ENCODE data around the gene SMIM9.
A peak's percentile ranks its signal among the peaks of the same experiment; 100 is the strongest.

Gene SMIM9

GRCh38 chrX:154805696-154806091 is 28.8 kb downstream of the SMIM9 start:
- no peaks in the 10 kb centered on the region for H3K9me3 ChIP-seq
- H3K4me3 ChIP-seq (ENCODE audit: low read depth, low read length): peak overlapping the region; percentile 73
- TF ChIP-seq, protein P1, sequence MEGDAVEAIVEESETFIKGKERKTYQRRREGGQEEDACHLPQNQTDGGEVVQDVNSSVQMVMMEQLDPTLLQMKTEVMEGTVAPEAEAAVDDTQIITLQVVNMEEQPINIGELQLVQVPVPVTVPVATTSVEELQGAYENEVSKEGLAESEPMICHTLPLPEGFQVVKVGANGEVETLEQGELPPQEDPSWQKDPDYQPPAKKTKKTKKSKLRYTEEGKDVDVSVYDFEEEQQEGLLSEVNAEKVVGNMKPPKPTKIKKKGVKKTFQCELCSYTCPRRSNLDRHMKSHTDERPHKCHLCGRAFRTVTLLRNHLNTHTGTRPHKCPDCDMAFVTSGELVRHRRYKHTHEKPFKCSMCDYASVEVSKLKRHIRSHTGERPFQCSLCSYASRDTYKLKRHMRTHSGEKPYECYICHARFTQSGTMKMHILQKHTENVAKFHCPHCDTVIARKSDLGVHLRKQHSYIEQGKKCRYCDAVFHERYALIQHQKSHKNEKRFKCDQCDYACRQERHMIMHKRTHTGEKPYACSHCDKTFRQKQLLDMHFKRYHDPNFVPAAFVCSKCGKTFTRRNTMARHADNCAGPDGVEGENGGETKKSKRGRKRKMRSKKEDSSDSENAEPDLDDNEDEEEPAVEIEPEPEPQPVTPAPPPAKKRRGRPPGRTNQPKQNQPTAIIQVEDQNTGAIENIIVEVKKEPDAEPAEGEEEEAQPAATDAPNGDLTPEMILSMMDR (IDR thresholded peaks at IDR 0.05; ENCODE audit: low read depth, low read length): no peak
- H3K36me3 ChIP-seq: no peaks in the 10 kb centered on the region
- H3K27me3 ChIP-seq: no peaks in the 10 kb centered on the region
- H3K4me1 ChIP-seq: no peaks in the 10 kb centered on the region; the same call in 1 of the 2 replicates
- no peak for DNase-seq

- Histone ChIP-seq H3K9me3 (no peaks in the 10 kb centered on the region), H3K36me3 (no peaks in the 10 kb centered on the region), H3K27me3 (no peaks in the 10 kb centered on the region), H3K4me1 (peaks cover 4% of the 10 kb centered on the region), H3K4me3 (ENCODE audit: low read depth, low read length) (peak within 1 kb of the TSS; percentile 73)
- TF ChIP-seq, protein P1 (IDR thresholded peaks at IDR 0.05; ENCODE audit: low read depth, low read length): no peak
- peak; percentile 80 for DNase-seq
These were observed 29.3 kb downstream of the SMIM9 start, which contains the start of gene MPP1 for GRCh38 chrX:154804957-154805695. TSS of gene MPP1 (minus strand) at chrX:154805485. CDS start at chrX:154805373, 112 bp downstream.

DNA sequence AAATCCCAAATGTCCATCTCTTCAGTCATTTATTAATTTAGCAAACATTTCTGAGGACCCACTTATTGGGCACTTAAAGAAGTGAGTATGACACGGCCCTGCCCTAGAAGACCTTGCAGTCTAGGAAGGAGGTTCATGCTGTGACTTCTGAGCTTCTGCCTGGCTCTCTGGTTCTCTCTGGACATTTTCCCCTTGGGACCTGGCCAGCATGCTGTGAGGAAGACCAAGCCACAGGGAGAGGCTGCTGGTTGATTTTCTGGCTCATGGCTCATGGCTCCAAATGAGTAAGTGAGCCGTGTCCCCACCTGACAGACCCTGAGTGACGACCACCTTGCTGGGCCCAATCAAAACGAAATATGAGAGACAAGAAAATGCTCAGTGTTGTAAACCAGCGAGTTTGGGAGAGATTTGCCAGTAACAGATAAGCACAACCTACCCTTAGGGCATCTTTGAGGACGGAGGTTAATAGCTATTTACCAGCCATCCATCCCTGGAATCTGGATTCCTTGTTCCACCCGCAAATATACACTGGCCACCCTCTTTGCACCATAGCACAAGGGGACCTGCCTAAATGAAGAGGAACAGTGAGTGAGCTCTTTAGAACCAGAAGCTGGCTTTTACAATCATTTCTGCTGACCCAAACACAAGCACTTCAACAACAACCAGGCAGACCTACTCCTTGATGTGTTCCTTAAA is 30.1 kb downstream of the SMIM9 start:
- Histone ChIP-seq H3K36me3 (no peaks in the 10 kb centered on the region), H3K4me3 (ENCODE audit: low read depth, low read length) (peak overlapping the region; percentile 73), H3K27me3 (no peaks in the 10 kb centered on the region), H3K9me3 (no peaks in the 10 kb centered on the region), H3K4me1 (peaks cover 7% of the 10 kb centered on the region)
- TF ChIP-seq, protein P1 (IDR thresholded peaks at IDR 0.05; ENCODE audit: low read depth, low read length): no peak
- peak; percentile 25 for DNase-seq

- TF ChIP-seq, protein P1 (IDR thresholded peaks at IDR 0.05; ENCODE audit: low read depth, low read length): no peak
- Histone ChIP-seq H3K4me1 (peaks cover 13% of the 10 kb centered on the region), H3K9me3 (no peaks in the 10 kb centered on the region), H3K27me3 (no peaks in the 10 kb centered on the region), H3K4me3 (ENCODE audit: low read depth, low read length) (no peak overlapping the region), H3K36me3 (no peaks in the 10 kb centered on the region)
- DNase-seq: no peak
These were observed 31.5 kb downstream of the SMIM9 start for GRCh38 chrX:154802947-154803346.

- H3K4me1 ChIP-seq: peaks cover 13% of the 10 kb centered on the region
- DNase-seq: no peak
- no peaks in the 10 kb centered on the region for H3K36me3 ChIP-seq
- TF ChIP-seq, protein P1 (IDR thresholded peaks at IDR 0.05; ENCODE audit: low read depth, low read length): no peak
- H3K9me3 ChIP-seq: no peaks in the 10 kb centered on the region
- H3K27me3 ChIP-seq: no peaks in the 10 kb centered on the region
- no peak overlapping the region for H3K4me3 ChIP-seq (ENCODE audit: low read depth, low read length)
These were observed 33.8 kb downstream of the SMIM9 start for GRCh38 chrX:154800478-154801210.

All from BE2C (cell line).